Neural cell (in vitro differentiated cells): ENCODE measurements around the gene SS18L1. TPM values are rescaled to one million over a fixed set of nuclear protein-coding genes. Genes with fewer than 3 reads are reported as not detected.

Experiments
- H2AFZ ChIP-seq: fragments of 200-600, 300-800 bp; sonication (generic), shearing (Covaris generic); 2 replicates; pipeline ENCODE4 v1.6.0; 2014; ENCODE audit warnings: low read depth, mild to moderate bottlenecking, antibody characterized with exemption, low read length, moderate library complexity
- H3F3A ChIP-seq: fragments of 200-600 bp; shearing (Covaris generic); 2 replicates; pipeline ENCODE4 v1.6.1; 2016; ENCODE audit warnings: mild to moderate bottlenecking, moderate library complexity, mixed read lengths, antibody characterized with exemption, low read length; ENCODE audit not compliant: insufficient read depth, poor library complexity, severe bottlenecking
- H3K27ac ChIP-seq: fragments of 200-600, 300-800 bp; sonication (generic), shearing (Covaris generic); 2 replicates; pipeline ENCODE4 v1.5.1; 2014; ENCODE audit warnings: mild to moderate bottlenecking, low read length, moderate library complexity
- H3K27me3 ChIP-seq: fragments of 300-800, 200-600 bp; sonication (generic), shearing (Covaris generic); 2 replicates; pipeline ENCODE4 v1.6.0; 2014; ENCODE audit warnings: mild to moderate bottlenecking, low read depth, low read length, moderate library complexity; ENCODE audit not compliant: insufficient read depth
- H3K36me3 ChIP-seq: fragments of 300-800, 200-600 bp; sonication (generic), shearing (Covaris generic); 2 replicates; pipeline ENCODE4 v1.5.1; 2014; ENCODE audit warnings: mild to moderate bottlenecking, antibody characterized with exemption, low read length, moderate library complexity; ENCODE audit not compliant: insufficient read depth
- H3K4me2 ChIP-seq: fragments of 300-800, 200-600 bp; sonication (generic), shearing (Covaris generic); 2 replicates; pipeline ENCODE4 v1.6.0; 2014; ENCODE audit warnings: mild to moderate bottlenecking, low read length
- H3K4me3 ChIP-seq: fragments of 300-800, 200-600 bp; sonication (generic), shearing (Covaris generic); 2 replicates; pipeline ENCODE4 v1.5.1; 2014; ENCODE audit warnings: mild to moderate bottlenecking, low read length, moderate library complexity
- H3K79me2 ChIP-seq: fragments of 200-600 bp; shearing (Covaris generic); replicated peaks from 2 replicates; pipeline ENCODE4 v1.6.0; 2014; ENCODE audit warnings: mild to moderate bottlenecking, low read length, moderate library complexity; ENCODE audit not compliant: insufficient read depth
- H3K9ac ChIP-seq: fragments of 300-800, 200-600 bp; sonication (generic), shearing (Covaris generic); 2 replicates; pipeline ENCODE4 v1.6.1; 2016; ENCODE audit warnings: mild to moderate bottlenecking, low read length, mixed read lengths
- H3K9me2 ChIP-seq: fragments of 200-600 bp; shearing (Covaris generic); 2 replicates; pipeline ENCODE4 v1.6.1; 2016; ENCODE audit warnings: mild to moderate bottlenecking, low read length, mixed read lengths; ENCODE audit not compliant: insufficient read depth
- H3K9me3 ChIP-seq: fragments of 200-600, 300-800 bp; sonication (generic), shearing (Covaris generic); 2 replicates; pipeline ENCODE4 v1.6.1; 2016; ENCODE audit warnings: mild to moderate bottlenecking, mixed run types, low read length, moderate library complexity, mixed read lengths
- H4K20me1 ChIP-seq: fragments of 200-600 bp; shearing (Covaris generic); 2 replicates; pipeline ENCODE4 v1.6.1; 2016; ENCODE audit warnings: mild to moderate bottlenecking, mixed run types; ENCODE audit not compliant: insufficient read depth
- EP300 ChIP-seq: fragments of 450-650 bp; conservative IDR thresholded peaks from 2 replicates; pipeline ENCODE4 v1.6.1; 2014; ENCODE audit warnings: antibody characterized with exemption, mild to moderate bottlenecking, moderate library complexity; ENCODE audit not compliant: poor library complexity, severe bottlenecking
- EZH2 ChIP-seq: fragments of 200-600, 300-800 bp; shearing (Covaris generic), sonication (generic); IDR thresholded peaks from 2 replicates; pipeline ENCODE4 v1.6.1; 2014; ENCODE audit warnings: antibody characterized with exemption, low read length, borderline replicate concordance, mild to moderate bottlenecking; ENCODE audit not compliant: insufficient read depth, poor library complexity, severe bottlenecking
- MXI1 ChIP-seq: fragments of 450-650 bp; conservative IDR thresholded peaks from 2 replicates; pipeline ENCODE4 v1.6.1; 2014; ENCODE audit warnings: antibody characterized with exemption, mild to moderate bottlenecking; ENCODE audit not compliant: poor library complexity, severe bottlenecking
- POLR2AphosphoS5 ChIP-seq: IDR thresholded peaks from 2 replicates; pipeline ENCODE4 v1.6.1; 2012
- RAD21 ChIP-seq: fragments of 450-650 bp; conservative IDR thresholded peaks from 2 replicates; pipeline ENCODE4 v1.6.1; 2014; ENCODE audit warnings: antibody characterized with exemption, mild to moderate bottlenecking, moderate library complexity
- SMC3 ChIP-seq: fragments of 450-650 bp; conservative IDR thresholded peaks from 2 replicates; pipeline ENCODE4 v1.6.1; 2014; ENCODE audit warnings: antibody characterized with exemption, mild to moderate bottlenecking, moderate library complexity; ENCODE audit not compliant: poor library complexity
- TAF1 ChIP-seq: IDR thresholded peaks from 2 replicates; pipeline ENCODE4 v1.6.1; 2012; ENCODE audit warnings: low read depth
- polyA plus RNA-seq: library from polyadenylated mRNA; depleted of rRNA; stranded (reverse); fragments of >200 nt; gene quantifications from 2 replicates; pipeline ENCODE4 v1.2.3, GENCODE V29; 2014
- TF ChIP-seq, protein P1 (sequence below): fragments of 450-650 bp; IDR thresholded peaks from 2 replicates; pipeline ENCODE4 v1.5.1; 2014; ENCODE audit warnings: antibody characterized with exemption, mild to moderate bottlenecking, moderate library complexity; ENCODE audit not compliant: poor library complexity, severe bottlenecking
- TF ChIP-seq, protein P2 (sequence below): IDR thresholded peaks from 2 replicates; pipeline ENCODE4 v1.6.1; 2012; ENCODE audit warnings: borderline replicate concordance

Gene SS18L1
- polyA plus RNA-seq, 1 donor from 2014 or later, result 117 TPM

DNA sequence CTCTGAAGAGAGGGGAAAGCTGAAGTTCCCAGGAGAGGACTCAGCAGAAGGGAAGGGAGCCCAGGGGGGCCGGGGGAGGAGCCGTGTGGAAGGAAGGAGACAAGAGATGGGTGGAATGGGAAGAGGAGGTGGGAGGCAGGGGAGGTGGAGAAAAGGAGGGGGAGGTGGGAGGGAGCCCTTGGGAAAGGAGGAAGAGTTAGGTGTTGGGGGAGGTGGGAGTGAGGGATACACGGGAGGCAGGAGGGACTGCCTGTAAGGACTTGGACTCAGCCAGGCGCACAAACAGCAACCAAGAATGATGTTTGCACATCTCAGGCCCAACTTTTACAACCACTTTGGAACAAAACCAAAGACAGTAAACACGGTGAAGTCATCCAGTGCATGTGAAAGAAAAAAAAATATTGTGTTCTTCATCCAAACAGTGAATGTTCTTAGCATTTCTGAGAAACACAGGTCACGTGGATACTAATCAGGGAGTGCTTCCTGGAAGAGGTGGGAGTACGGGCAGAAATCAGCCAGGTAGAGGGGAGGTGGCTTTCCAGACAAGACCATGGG lies 38.7 kb upstream of the SS18L1 start:
- H3F3A ChIP-seq, result no peaks in the 10 kb centered on the region
- no peak overlapping the region for H3K27ac ChIP-seq
- H3K4me2 ChIP-seq, result no peak overlapping the region
- H3K36me3 ChIP-seq, result no peaks in the 10 kb centered on the region
- no peak overlapping the region for H3K4me3 ChIP-seq
- peaks cover 7% of the 10 kb centered on the region for H3K9me3 ChIP-seq
- H3K9me2 ChIP-seq, result no peaks in the 10 kb centered on the region
- H3K27me3 ChIP-seq, result no peaks in the 10 kb centered on the region
- no peak overlapping the region for H3K9ac ChIP-seq
- H3K79me2 ChIP-seq, result no peaks in the 10 kb centered on the region
- TF ChIP-seq, protein P1, sequence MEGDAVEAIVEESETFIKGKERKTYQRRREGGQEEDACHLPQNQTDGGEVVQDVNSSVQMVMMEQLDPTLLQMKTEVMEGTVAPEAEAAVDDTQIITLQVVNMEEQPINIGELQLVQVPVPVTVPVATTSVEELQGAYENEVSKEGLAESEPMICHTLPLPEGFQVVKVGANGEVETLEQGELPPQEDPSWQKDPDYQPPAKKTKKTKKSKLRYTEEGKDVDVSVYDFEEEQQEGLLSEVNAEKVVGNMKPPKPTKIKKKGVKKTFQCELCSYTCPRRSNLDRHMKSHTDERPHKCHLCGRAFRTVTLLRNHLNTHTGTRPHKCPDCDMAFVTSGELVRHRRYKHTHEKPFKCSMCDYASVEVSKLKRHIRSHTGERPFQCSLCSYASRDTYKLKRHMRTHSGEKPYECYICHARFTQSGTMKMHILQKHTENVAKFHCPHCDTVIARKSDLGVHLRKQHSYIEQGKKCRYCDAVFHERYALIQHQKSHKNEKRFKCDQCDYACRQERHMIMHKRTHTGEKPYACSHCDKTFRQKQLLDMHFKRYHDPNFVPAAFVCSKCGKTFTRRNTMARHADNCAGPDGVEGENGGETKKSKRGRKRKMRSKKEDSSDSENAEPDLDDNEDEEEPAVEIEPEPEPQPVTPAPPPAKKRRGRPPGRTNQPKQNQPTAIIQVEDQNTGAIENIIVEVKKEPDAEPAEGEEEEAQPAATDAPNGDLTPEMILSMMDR, result no peak
- TF ChIP-seq POLR2AphosphoS5 (no peak), MXI1 (no peak), EZH2 (no peak), SMC3 (no peak), EP300 (no peak), RAD21 (no peak), TAF1 (no peak)
- TF ChIP-seq, protein P2, sequence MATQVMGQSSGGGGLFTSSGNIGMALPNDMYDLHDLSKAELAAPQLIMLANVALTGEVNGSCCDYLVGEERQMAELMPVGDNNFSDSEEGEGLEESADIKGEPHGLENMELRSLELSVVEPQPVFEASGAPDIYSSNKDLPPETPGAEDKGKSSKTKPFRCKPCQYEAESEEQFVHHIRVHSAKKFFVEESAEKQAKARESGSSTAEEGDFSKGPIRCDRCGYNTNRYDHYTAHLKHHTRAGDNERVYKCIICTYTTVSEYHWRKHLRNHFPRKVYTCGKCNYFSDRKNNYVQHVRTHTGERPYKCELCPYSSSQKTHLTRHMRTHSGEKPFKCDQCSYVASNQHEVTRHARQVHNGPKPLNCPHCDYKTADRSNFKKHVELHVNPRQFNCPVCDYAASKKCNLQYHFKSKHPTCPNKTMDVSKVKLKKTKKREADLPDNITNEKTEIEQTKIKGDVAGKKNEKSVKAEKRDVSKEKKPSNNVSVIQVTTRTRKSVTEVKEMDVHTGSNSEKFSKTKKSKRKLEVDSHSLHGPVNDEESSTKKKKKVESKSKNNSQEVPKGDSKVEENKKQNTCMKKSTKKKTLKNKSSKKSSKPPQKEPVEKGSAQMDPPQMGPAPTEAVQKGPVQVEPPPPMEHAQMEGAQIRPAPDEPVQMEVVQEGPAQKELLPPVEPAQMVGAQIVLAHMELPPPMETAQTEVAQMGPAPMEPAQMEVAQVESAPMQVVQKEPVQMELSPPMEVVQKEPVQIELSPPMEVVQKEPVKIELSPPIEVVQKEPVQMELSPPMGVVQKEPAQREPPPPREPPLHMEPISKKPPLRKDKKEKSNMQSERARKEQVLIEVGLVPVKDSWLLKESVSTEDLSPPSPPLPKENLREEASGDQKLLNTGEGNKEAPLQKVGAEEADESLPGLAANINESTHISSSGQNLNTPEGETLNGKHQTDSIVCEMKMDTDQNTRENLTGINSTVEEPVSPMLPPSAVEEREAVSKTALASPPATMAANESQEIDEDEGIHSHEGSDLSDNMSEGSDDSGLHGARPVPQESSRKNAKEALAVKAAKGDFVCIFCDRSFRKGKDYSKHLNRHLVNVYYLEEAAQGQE, result no peak
- H2AFZ ChIP-seq, result no peak overlapping the region
- no peaks in the 10 kb centered on the region for H4K20me1 ChIP-seq

DNA sequence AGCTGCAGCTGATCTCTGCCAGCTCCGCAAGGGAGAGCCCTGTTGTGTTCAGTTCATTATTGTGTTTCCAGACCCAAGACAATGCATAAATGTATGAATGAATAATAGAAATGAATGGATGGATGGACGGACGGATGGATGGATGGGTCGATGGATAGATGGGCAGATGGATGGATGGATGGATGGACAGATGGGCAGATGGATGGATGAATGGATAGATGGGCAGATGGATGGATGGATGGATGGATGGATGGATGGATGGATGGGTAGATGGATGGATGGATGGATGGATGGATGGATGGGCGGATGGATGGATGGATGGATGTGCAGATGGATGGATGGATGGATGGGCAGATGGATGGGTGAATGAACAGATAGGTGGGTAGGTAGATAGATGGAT lies 38.0 kb upstream of the SS18L1 start:
- TF ChIP-seq SMC3 (no peak), RAD21 (no peak), TAF1 (no peak), EP300 (no peak), EZH2 (no peak), MXI1 (no peak), POLR2AphosphoS5 (no peak)
- TF ChIP-seq, protein P2, result no peak
- TF ChIP-seq, protein P1, result no peak
- Histone ChIP-seq H3K9me2 (no peaks in the 10 kb centered on the region), H3K27me3 (no peaks in the 10 kb centered on the region), H3K4me3 (no peak overlapping the region), H3K9me3 (peaks cover 7% of the 10 kb centered on the region), H3K9ac (no peak overlapping the region), H3F3A (no peaks in the 10 kb centered on the region), H4K20me1 (no peaks in the 10 kb centered on the region), H2AFZ (no peak overlapping the region), H3K36me3 (no peaks in the 10 kb centered on the region), H3K4me2 (no peak overlapping the region), H3K79me2 (no peaks in the 10 kb centered on the region), H3K27ac (no peak overlapping the region)
